Endothelial cell of umbilical vein (primary cell): ENCODE measurements around the gene BBX. TPM values are rescaled to one million over a fixed set of nuclear protein-coding genes. Genes with fewer than 3 reads are reported as not detected.

Source experiments
- BruUV-seq: library from RNA; stranded (reverse); fragments of 400-500 nt; replicated peaks from 2 replicates; lab custom pipeline; 2021; lab: Mats Ljungman, UMichigan
- CTCF ChIA-PET: fragments of 300-600, 350-600 bp; sonication (Branson Sonifier 250); formaldehyde crosslinking; loops from one replicate; lab custom pipeline; 2021; ENCODE audit warnings: antibody characterized with exemption, inconsistent platforms; lab: Charles Lee
- POLR2A ChIA-PET: fragments of 300-600, 350-600 bp; sonication (Branson Sonifier 250); formaldehyde crosslinking; loops from one replicate; lab custom pipeline; 2021; ENCODE audit warnings: antibody characterized with exemption, inconsistent platforms; lab: Charles Lee
- DNase-seq: peaks from one replicate; pipeline ENCODE4 v3.0.0-alpha.2; 2011; ENCODE audit warnings: low read depth, low spot score
- FAIRE-seq: peaks from 2 replicates; lab custom pipeline; 2011; peaks lifted over from hg19 to GRCh38; lab: Jason Lieb, UNC
- H2AFZ ChIP-seq: 2 replicates; pipeline ENCODE4 v1.6.0; 2012; ENCODE audit warnings: low read depth, low read length, control low read depth, inconsistent platforms
- H3K27ac ChIP-seq: 2 replicates; pipeline ENCODE4 v1.5.1; 2011; ENCODE audit warnings: low read depth, mild to moderate bottlenecking, control low read depth, low read length, moderate library complexity; ENCODE audit not compliant: insufficient read depth
- H3K27me3 ChIP-seq, 2 experiments: 2 replicates each; pipeline versions ENCODE4 v1.6.0 to v1.6.1; 2011; ENCODE audit warnings: low read length in 2 of 2, mixed read lengths in 1 of 2; ENCODE audit not compliant: control insufficient read depth in 2 of 2, insufficient read depth in 2 of 2
- H3K36me3 ChIP-seq, 2 experiments: 2 replicates in 1 of 2; 3 replicates in 1 of 2; pipeline ENCODE4 v1.5.1; 2011; ENCODE audit warnings: low read length in 2 of 2, mild to moderate bottlenecking in 1 of 2, moderate library complexity in 1 of 2; ENCODE audit not compliant: control insufficient read depth in 2 of 2, insufficient read depth in 2 of 2; ENCODE audit errors: extremely low read depth in 1 of 2
- H3K4me1 ChIP-seq: 3 replicates; pipeline ENCODE4 v1.5.1; 2011; ENCODE audit warnings: mild to moderate bottlenecking, low read length; ENCODE audit not compliant: control insufficient read depth, insufficient read depth; ENCODE audit errors: extremely low read depth
- H3K4me2 ChIP-seq: 2 replicates; pipeline ENCODE4 v1.6.1; 2011; ENCODE audit warnings: low read length, control low read depth, mixed read lengths; ENCODE audit not compliant: insufficient read depth
- H3K4me3 ChIP-seq, 3 experiments: fragments of 200-600 bp in 1 of 3; sonication (generic), shearing (Covaris generic) in 1 of 3; replicated peaks in 1 of 3; 2 replicates each; pipeline ENCODE4 v1.5.1; 2011 to 2016; ENCODE audit warnings: control low read depth in 3 of 3, low read length in 3 of 3, mild to moderate bottlenecking in 2 of 3, inconsistent platforms in 1 of 3, low read depth in 1 of 3, moderate library complexity in 1 of 3; ENCODE audit not compliant: insufficient read depth in 1 of 3
- H3K79me2 ChIP-seq: 2 replicates; pipeline ENCODE4 v1.6.0; 2012; ENCODE audit warnings: low read length, inconsistent platforms; ENCODE audit not compliant: control insufficient read depth, insufficient read depth
- H3K9ac ChIP-seq: replicated peaks from 2 replicates; pipeline ENCODE3; 2011; ENCODE audit warnings: low read length, control low read depth; ENCODE audit not compliant: insufficient read depth; ENCODE audit errors: extremely low read depth
- H3K9me1 ChIP-seq: replicated peaks from 3 replicates; pipeline ENCODE4 v1.6.0; 2011; ENCODE audit warnings: mild to moderate bottlenecking, low read length; ENCODE audit not compliant: control insufficient read depth, insufficient read depth; ENCODE audit errors: extremely low read depth
- H3K9me3 ChIP-seq: replicated peaks from 2 replicates; pipeline ENCODE4 v1.5.1; 2012; ENCODE audit warnings: low read length, inconsistent platforms; ENCODE audit not compliant: control insufficient read depth, insufficient read depth
- H4K20me1 ChIP-seq: replicated peaks from 2 replicates; pipeline ENCODE3; 2011; ENCODE audit warnings: mild to moderate bottlenecking, low read length; ENCODE audit not compliant: control insufficient read depth, insufficient read depth; ENCODE audit errors: extremely low read depth
- CTCF ChIP-seq, 2 donors: IDR thresholded peaks; 1 replicate in 1 of 2; 2 replicates in 1 of 2; pipeline ENCODE4 v1.5.1; 2011; ENCODE audit warnings: low read length in 2 of 2, mild to moderate bottlenecking in 2 of 2, moderate library complexity in 2 of 2, control low read depth in 1 of 2, inconsistent platforms in 1 of 2, low read depth in 1 of 2; ENCODE audit not compliant: insufficient read depth in 1 of 2; ENCODE audit errors: extremely low read depth in 1 of 2
- EZH2 ChIP-seq: IDR thresholded peaks from 2 replicates; pipeline ENCODE4 v1.6.1; 2012; ENCODE audit warnings: borderline replicate concordance, low read depth, mild to moderate bottlenecking, moderate library complexity, low read length, inconsistent platforms; ENCODE audit not compliant: severe bottlenecking
- FOS ChIP-seq: IDR thresholded peaks from 2 replicates; pipeline ENCODE4 v1.6.1; 2011; ENCODE audit warnings: mild to moderate bottlenecking, low read length, moderate library complexity, borderline replicate concordance; ENCODE audit not compliant: insufficient read depth
- GATA2 ChIP-seq: IDR thresholded peaks from 2 replicates; pipeline ENCODE4 v1.7.0; 2011; ENCODE audit warnings: low read depth, mild to moderate bottlenecking, moderate library complexity, mixed read lengths, low read length; ENCODE audit not compliant: insufficient read length, insufficient read depth
- JUN ChIP-seq: IDR thresholded peaks from 2 replicates; pipeline ENCODE4 v1.6.1; 2011; ENCODE audit warnings: borderline replicate concordance, low read depth; ENCODE audit not compliant: insufficient read length, insufficient read depth
- MAX ChIP-seq: IDR thresholded peaks from 2 replicates; pipeline ENCODE4 v1.6.1; 2011; ENCODE audit not compliant: insufficient read depth, insufficient read length
- MYC ChIP-seq: IDR thresholded peaks from one replicate; pipeline ENCODE4 v1.6.1; 2011; ENCODE audit warnings: mild to moderate bottlenecking, low read depth, low read length
- POLR2A ChIP-seq: IDR thresholded peaks from 2 replicates; pipeline ENCODE4 v1.6.1; 2012; ENCODE audit warnings: low read depth, mild to moderate bottlenecking, control low read depth, low read length
- POLR2AphosphoS5 ChIP-seq: IDR thresholded peaks from 2 replicates; pipeline ENCODE4 v1.6.1; 2012; ENCODE audit warnings: low read depth, mild to moderate bottlenecking, control low read depth, low read length, moderate library complexity; ENCODE audit not compliant: insufficient read depth
- dilution Hi-C: fragments of 300-500 bp; cut with MboI; formaldehyde crosslinking; loops from one replicate; pipeline ENCODE4 v1.15.0; 2019; ENCODE audit warnings: low sequenced_read_pairs; ENCODE audit not compliant: extremely low pct_ligation_motif_present
- intact Hi-C: fragments of 100-400 bp; cut with micrococcal nuclease; formaldehyde crosslinking; loops from one replicate; pipeline ENCODE4 v1.10.0; 2022
- polyA plus RNA-seq, 4 experiments: library from polyadenylated mRNA; depleted of rRNA in 3 of 4; stranded (reverse) in 3 of 4; unstranded in 1 of 4; fragments of >200 nt; gene quantifications; 2 replicates each; pipeline versions ENCODE4 v1.2.1 to v1.2.3, GENCODE V29; 2011 to 2012; ENCODE audit warnings: missing spikeins in 1 of 4
- total RNA-seq: library from RNA; stranded (reverse); gene quantifications from 2 replicates; pipeline ENCODE4 v1.2.3, GENCODE V29; 2021

BBX gene
- total and polyA plus RNA-seq, 2 donors (not counting 3 experiments of a cell fraction or from before 2014, with no cell fraction given): 21.4 to 43.4 TPM

DNA sequence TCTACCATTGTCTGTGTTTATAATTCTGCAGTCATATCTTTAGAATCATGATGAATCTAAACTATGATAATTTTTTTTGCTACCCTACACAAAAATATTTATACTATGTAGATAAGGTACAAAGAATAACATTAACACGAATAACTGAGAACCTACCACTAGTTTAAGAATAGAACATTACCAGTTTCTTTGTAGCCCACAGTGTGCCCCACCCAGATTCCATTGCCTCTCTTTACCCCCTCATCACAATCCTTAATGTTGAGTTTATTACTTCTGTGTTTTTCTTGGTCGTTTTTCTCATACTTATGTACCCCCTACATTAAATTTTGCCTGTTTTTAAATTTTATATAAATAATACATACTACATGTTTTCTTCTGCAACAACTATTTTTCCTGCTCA is 140.5 kb downstream of the BBX start:
- intact Hi-C loops: loop anchor here (5.0 to 10.0 kb wide), 4 partner anchors 141 to 814 kb away; partner anchors contain the start of gene BBX

DNA sequence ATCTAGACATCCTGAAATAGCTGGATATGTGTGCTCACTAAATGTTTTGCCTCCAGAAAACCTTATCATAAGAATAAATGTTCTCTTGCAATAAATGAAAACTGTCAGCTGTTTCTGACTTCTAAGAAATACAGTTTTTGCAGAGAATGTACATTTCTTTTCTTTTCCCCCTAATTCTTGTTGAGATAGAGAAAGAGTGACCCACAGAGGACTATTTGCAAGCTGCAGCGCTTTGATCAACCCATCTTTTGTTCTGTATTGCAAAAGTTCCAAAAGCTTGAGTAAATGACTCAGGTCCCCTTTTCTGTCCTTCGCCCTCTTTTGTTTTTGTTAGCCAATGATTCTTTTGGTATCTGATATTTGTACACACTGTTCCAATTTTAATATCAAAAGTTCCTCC is 141.9 kb downstream of the BBX start:
- no peaks in the 10 kb centered on the region for H3K9me3 ChIP-seq
- TF ChIP-seq JUN: no peak
- no peak for TF ChIP-seq MAX
- no peak for TF ChIP-seq MYC
- TF ChIP-seq GATA2: no peak
- no peak for TF ChIP-seq EZH2
- TF ChIP-seq POLR2A: no peak
- no peak for TF ChIP-seq CTCF (IDR thresholded peaks at IDR 0.05; ENCODE audit: extremely low read depth in 1 of 2, insufficient read depth in 1 of 2, low read depth in 1 of 2, low read length in 2 of 2)
- no peak for TF ChIP-seq FOS
- TF ChIP-seq POLR2AphosphoS5: no peak
- H3K27me3 ChIP-seq: no peaks in the 10 kb centered on the region
- no peak overlapping the region for H2AFZ ChIP-seq
- no peak overlapping the region for H3K4me2 ChIP-seq
- CTCF ChIA-PET: interaction anchor here (0.7 to 7.6 kb wide), 7 partner anchors 9 to 392 kb away, joined by 3 to 169 read pairs (median 4); no protein-coding TSS in a partner anchor
- no peaks in the 10 kb centered on the region for H4K20me1 ChIP-seq
- no peak overlapping the region for H3K27ac ChIP-seq
- no TSS peak for BruUV-seq
- no peak overlapping the region for H3K9ac ChIP-seq
- dilution Hi-C loops: no loop called here
- FAIRE-seq (no peak), DNase-seq (no peak)
- H3K36me3 ChIP-seq: no peaks in the 10 kb centered on the region
- H3K9me1 ChIP-seq: no peaks in the 10 kb centered on the region
- POLR2A ChIA-PET: no interaction called here
- H3K79me2 ChIP-seq: no peaks in the 10 kb centered on the region
- H3K4me3 ChIP-seq: no peak overlapping the region
- intact Hi-C loops: loop anchor here (5.0 to 10.0 kb wide), 4 partner anchors 142 to 813 kb away; partner anchors contain the start of gene BBX
- H3K4me1 ChIP-seq: peaks cover 33% of the 10 kb centered on the region

More for the DNA sequence above, 140.5 kb downstream of the BBX start:
- no peaks in the 10 kb centered on the region for H3K36me3 ChIP-seq
- no peaks in the 10 kb centered on the region for H3K9me3 ChIP-seq
- no peak overlapping the region for H2AFZ ChIP-seq
- no peak overlapping the region for H3K4me3 ChIP-seq
- H3K27me3 ChIP-seq: no peaks in the 10 kb centered on the region
- DNase-seq (no peak), FAIRE-seq (no peak)
- H4K20me1 ChIP-seq: no peaks in the 10 kb centered on the region
- no peak overlapping the region for H3K27ac ChIP-seq
- peaks cover 34% of the 10 kb centered on the region for H3K4me1 ChIP-seq
- H3K79me2 ChIP-seq: no peaks in the 10 kb centered on the region
- H3K9me1 ChIP-seq: no peaks in the 10 kb centered on the region
- TF ChIP-seq POLR2A: no peak
- TF ChIP-seq MYC: no peak
- no peak overlapping the region for H3K4me2 ChIP-seq
- dilution Hi-C loops: no loop called here
- BruUV-seq: no TSS peak
- ChIA-PET CTCF (interaction anchor here (0.6 to 7.6 kb wide), 4 partner anchors 13 to 184 kb away, joined by 3 to 169 read pairs (median 28); no protein-coding TSS in a partner anchor), POLR2A (no interaction called here)
- H3K9ac ChIP-seq: no peak overlapping the region
